ENCODE measurements around the gene CRYGN.

Gene CRYGN

DNA sequence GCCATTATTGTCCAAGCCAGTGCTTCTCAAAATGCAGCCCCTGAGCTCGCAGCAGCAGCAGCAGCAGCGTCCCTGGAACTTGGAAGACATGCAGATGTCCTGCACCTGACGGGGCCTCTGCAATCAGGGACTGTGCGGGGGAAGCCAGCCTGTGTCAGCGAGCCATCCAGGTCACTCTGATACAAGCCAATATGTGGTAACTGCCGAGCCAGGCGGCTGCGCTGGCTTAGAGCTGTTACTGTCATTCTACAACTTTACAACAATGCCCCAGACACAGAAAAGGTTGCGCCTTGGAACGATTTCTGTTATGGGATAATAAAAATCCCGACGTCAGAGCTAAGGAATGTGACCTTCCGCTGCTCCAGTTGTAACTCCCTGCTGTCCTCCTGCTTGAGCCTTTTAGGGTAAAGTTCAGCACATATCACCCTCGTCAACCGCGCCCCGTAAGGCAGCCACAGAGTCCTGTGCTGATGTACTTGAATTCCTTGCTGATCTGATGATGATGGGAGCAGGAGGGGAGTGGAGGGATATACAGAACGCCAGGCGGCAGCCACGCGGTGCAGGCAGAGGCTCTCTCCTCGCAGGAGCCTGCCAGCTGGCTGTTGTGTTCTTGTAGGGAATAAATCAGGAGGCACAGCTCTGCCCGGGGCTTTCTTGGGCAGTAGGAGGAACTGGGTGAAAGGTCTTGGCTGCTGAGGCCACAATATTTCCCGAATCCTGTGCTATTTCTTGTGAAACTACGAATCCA lies 20.0 kb upstream of the CRYGN start:
- no peak for DNase-seq (ENCODE audit: low read depth in 2 of 2)

DNA sequence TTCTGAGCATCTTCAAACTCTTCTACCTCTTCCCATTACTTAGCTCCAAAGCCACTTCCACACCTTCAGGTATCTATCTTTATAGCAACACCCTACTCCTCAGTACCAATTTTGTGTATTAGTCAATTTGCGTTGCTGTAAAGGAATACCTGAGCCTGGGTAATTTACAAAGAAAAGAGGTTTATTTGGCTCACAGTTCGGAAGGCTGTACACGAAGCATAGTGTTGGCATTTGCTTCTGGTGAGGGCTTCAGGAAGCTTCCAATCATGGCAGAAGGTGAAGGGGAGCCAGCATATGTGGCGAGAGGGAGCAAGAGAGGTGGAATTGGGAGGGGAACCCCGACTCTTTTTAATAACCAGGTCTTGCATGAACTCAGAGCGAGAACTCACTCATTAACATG lies 17.6 kb upstream of the CRYGN start:
- no peak for DNase-seq (ENCODE audit: low read depth in 2 of 2)

DNA sequence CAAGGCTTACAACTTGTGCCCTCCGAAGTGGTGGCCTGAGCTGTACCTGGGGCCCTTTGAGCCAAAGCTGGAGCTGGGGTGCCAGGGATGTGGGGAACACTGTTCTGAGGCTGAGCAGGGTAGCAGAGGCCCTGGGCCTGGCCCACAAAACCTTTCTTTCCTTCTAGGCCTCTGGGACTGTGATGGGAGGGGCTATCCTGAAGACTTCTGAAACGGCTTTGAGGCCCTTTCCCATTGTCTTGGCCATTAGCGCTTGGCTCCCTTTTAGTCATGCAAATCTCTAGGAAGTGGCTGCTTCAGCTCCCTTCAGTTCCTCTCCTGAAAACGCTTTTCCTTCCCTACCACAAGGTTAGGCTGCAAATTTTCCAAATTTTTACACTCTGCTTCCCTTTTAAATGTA lies 16.8 kb upstream of the CRYGN start:
- no peak for DNase-seq (ENCODE audit: low read depth in 2 of 2)

DNA sequence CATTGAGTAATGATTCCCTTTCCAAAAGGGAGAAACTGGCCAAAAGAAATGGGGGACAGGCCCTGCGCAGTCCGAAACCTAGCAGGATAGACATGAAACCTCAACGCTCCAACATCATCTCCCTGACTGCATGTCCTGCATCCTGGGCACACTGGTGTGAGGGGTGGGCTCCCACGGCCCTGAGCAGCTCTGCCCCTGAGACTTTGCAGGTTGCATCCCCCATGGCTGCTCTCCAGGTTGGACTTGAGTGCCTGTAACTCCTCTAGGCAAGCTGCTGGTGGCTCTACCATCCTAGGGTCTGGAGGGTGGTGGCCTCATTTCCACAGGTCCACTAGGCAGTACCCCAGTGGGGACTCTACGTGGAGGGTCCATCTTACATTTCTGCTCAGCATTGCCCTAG lies 16.3 kb upstream of the CRYGN start:
- DNase-seq (ENCODE audit: low read depth in 2 of 2): no peak

DNA sequence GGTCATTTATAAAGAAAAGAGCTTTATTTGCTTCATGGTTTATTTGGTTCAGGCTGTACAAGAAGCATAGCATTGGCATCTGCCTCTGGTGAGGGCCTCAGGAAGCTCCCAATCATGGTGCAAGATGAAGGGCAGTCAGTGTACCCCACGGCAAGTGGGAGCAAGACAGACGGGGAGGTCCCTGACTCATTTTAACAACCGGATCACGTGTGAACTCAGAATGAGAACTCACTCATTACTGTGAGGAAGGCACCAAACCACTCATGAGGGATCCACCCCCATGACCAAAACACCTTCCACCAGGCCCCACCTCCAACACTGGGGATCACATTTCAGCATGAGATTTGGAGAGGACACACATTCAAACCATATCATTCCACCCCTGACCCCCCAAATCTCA lies 15.7 kb upstream of the CRYGN start:
- no peak for DNase-seq (ENCODE audit: low read depth in 2 of 2)

DNA sequence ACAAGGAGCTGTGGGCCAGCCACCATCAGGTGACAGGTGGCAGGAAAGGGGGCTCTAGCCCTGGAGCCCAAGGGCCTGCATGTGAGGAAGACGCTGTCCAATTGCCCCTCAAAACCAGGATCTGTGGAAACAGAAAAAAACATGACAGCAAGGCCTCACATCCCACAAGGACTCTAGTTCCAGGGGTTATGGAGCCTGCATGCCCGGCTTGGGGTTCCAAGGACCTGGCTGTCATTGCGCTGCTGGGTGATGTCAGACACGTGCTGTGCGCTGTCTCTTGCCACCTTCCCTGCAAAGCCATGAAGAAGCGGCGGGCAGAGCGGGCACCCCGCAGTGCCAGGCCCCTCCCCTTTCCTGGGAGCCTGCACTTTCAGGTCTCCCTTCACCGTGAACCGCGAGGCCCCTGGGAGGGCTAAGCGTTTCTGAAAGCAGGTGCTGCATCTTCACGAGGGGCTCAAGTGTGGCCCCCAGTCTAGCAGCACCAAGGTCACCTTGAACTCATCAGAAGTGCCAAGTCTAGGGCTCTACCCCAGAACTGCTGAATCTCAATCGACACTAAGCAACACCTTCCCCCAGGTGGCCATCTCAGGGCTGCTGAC lies 15.1 kb upstream of the CRYGN start:
- no peak for DNase-seq (ENCODE audit: low read depth in 2 of 2)

DNA sequence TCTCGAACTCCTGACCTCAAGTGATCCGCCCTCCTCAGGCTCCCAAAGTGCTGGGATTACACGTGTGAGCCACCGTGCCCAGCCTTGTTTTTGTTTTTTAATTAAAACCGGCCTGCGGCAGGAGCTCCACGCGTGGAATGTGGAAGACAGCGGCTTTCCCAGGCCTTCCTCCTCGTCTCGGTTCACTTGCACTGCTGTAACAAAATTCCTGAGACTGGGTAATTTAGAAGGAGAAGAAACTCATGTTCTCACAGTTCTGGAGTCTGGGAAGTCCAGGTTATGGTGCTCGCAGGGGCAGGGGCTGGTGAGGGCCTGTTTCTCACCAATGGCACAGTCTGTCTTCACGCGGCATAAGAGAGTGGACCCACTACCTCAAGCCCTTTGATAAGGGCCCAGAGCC lies 14.4 kb upstream of the CRYGN start:
- no peak for DNase-seq (ENCODE audit: low read depth in 2 of 2)

DNA sequence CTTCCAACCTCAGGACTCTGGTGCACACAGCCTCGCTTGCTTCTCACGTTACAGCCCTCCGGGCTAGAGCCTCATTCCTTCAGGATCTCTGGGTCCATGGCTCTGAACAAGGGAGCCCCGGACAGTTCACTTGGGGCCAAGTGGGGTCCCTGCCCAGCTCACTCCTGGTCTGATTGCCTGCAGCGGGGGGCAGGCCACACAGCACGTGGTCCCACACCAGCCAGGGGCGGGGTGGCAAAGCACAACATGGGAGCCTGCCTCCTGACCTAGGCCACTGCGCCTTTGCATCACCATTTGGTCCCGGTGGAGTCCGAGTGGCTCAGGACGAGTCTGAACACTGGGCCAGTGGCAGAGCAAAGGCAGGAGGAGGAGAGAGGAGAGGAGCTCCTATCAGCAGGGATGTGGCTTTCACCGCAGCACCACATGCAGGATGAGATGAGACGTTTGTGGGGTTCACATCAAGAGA lies 13.4 kb upstream of the CRYGN start:
- DNase-seq (ENCODE audit: low read depth in 2 of 2): no peak

DNA sequence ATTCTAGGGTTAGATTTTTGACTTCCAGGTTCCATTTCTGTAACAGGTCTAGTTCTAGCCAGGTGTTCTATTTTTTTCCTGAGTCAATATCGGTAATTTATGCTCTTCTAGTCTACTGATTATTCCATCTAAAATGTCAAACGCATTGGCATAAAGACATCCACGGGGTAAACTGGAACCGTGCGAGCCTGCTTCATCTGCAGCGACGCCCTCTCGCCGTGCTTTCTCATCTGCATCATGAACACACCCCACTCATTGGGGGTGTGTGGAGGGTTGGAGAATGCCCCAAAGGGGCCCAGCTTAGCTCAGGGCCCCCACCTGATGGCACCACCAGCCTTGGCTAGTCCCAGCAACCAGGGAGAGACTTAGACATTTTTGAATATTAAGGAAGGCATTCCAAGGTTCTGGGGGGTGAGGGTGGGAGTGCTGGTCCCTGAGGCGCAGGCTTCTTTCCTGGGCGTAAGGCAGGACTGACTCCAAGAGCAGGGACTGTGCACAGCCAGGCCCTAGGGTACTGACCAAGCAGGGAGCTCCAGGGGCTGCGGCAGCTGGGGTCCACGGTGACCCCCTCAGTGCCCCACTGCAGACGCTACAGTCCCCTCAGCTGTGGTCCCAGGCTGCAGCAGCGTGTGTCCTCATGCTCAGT lies 12.9 kb upstream of the CRYGN start:
- DNase-seq (ENCODE audit: low read depth in 2 of 2): no peak

DNA sequence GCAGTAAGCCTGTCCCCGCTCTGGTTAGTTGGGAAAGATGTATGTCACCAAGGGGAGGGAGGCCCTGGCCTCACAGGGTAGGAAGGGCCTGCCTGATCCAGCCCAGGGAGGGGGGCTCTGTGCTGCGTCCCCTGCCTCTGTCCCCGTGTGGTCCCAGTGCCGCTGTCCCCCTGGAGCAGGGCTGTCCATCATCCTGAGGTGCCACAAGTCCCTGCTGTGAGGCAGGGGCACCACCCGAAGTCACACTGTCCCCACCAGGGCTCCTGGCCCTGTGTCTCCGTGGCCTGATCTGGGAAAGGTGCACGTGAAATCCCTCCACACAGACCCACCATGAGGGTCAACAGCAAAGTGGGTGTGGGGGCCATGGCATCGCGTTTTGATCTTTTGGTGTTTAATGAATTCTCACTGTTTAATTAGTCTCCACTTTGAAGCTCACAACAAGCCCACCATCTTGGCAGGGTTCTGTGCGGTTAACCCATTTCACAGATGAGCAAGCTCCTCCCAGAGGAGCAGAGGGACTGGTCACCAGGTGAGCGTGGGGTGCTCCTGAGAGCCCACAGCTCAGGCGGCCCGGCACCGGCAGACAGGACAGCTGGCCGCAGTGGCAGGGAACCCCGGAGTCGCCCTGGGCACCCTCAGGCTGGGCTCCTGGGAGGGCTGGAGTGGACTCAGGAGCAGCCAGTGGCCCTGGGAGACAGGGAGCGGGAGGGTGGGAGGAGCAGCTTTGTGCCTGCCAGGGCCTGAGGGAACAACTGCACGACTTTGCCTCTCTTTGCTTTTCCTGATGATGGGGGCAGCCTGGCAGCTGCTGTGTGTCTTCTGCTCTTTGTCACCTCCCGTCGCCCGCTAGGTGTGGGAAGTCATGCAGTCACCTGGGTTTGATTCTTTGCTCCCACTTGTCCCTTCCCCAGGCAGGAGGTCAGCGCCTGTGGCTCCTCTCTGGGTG lies 12.0 kb upstream of the CRYGN start:
- DNase-seq (ENCODE audit: low read depth in 2 of 2): no peak

DNA sequence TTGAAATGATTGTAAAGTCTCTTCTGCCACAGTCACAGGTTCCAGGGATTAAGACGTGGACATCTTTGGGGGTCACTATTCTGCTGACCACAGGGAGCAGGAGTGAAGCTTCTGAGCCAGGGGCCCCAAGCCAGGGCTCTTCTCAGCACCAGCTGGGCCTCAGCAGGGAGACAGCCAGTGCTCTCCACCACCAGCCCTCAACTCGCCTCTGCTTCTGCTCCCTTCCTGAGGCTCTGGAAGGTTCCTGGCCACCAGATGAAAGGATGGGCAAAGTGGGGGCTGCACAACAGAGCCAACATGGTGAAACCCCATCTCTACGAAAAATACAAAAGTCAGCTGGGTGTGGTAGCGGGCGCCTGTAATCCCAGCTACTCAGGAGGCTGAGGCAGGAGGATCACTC lies 11.2 kb upstream of the CRYGN start:
- DNase-seq (ENCODE audit: low read depth in 2 of 2): no peak

DNA sequence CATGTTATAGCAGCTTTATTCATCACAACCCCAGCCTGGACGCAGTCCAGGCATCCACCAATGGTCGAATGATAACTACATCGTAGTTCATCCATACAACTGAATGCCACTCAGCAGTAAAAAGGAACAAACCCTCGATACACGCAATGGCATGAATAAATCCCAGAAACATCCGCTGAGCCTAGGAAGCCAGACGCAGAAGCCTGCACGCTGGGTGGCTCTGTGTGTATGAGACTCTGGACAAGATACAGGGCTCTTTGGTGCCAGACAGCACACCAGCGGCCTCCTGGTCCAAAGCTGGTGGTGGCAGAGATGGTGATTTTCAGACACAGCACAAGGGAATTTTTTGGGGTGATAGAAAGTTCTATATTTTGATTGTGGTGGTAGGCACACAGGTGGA lies 10.0 kb upstream of the CRYGN start:
- DNase-seq (ENCODE audit: low read depth in 2 of 2): no peak

DNA sequence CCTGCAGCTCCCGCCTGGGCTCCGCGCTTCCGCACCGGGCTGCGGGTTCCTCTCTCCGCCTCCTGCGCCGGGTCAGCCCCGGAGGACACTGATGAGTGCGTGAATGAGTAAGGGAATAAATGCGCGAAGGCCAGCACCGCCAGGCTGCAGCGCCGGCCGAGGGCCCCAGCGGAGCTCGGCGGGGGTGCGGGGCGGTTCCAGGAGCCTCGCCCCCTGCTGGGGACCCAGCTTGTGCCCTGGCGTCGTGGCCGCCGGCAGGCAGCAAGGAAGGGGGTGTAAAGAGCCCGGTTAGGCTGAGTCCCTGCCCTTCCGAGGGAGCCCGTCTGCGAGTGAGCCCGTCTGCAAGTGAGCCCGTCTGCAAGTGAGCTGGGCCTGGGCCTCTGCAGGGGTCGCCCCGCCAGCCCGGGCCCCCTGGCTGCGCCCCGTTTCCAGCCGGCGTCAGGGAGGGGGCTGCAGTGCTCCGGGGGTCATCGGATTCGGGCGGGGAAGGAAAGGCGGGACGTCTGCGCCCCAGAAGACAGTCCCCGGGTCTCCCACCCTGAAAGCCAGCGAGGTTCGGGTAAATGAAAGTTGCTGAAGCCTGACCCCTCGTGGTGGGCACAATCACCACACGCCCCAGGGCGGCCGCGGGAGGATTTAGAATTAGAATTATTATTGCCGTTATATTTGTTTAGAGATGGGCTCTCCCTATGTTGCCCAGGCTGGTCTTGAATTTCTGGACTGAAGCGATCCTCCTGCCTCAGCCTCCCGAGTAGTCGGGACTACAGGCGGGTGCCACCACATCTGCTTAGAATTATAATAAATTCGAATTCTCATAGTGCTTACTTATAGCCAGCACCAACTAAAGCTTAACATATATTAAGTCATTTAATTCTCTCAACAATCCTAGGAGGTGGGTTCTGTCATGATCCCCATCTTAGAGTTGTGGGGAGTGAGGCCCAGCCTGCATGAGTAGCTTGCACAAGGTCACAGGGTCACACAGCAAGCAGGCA lies 8.6 kb upstream of the CRYGN start:
- peak; percentile 60 to 66 for DNase-seq (ENCODE audit: low read depth in 2 of 2)

DNA sequence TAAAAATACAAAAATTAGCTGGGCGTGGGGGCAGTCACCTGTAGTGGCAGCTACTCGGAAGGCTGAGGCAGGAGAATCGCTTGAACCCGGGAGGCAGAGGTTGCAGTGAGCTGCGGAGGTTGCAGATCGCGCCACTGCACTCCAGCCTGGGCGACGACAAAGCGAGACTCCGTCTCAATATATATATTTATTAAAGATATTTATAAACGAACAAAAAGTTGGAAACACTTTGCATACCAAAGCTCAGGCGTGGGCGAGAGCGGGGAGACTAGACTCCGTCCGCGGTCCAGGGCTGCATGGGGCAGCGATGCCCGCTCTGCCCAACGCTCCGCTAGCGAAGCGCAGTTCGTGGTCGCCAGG lies 7.9 kb upstream of the CRYGN start:
- DNase-seq (ENCODE audit: low read depth in 2 of 2): no peak

DNA sequence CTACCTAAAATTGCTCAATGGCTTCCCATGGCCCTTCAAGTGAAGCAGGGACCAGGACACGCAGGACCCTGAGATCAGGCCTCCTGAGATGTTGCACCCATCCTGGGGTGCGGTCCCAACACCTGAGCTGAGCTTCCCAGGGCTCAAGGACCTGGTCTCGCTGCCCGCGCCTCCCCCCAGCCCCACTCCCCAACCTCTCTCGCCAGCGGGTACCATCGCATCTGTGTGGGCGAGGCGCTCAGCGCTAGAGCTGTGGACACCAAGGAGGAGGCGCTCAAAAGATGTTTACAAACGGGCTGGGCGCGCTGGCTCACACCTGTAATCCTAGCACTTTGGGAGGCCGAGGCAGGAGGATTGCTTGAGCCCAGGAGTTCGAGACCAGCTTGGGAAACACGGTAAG lies 7.4 kb upstream of the CRYGN start:
- DNase-seq (ENCODE audit: low read depth in 2 of 2): no peak

DNA sequence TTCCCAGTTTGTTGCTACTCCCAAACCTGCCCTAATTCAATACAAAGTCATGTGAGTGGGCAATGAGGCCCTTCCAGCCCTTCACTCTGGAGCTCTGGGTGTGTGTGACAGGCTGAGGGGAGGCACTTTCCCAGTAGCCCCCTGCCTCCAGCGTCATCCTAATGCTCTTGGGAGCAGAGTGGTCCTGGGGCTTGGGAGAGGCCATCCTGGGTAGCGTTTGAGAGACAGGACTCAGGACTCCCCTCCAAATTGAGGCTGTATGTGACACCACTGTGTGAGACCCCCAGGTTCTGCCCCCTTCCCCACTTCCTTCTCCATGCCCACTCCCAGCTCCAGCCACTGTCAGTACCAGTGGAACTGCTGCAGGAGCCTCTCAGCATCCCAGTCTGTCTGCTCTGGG lies 6.5 kb upstream of the CRYGN start:
- no peak for DNase-seq (ENCODE audit: low read depth in 2 of 2)

DNA sequence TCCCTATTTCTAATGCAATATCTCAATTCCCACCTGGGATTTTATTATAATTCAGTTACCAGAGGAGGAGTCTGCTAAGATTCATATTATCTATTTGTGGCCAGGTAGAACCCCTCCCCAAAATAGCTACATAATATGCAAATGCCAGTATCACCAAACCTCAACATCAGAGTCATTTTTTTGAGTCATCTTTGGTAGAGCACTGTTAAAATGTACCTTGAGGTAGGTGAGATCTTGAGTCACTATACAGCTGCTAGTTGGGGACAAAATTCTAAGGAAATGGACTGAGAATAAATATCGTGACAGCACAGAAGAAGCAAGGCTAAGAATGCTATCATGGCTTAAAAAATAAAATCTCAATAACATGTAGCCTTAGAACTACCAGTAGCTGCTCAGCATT lies 4.7 kb upstream of the CRYGN start:
- DNase-seq (ENCODE audit: low read depth in 2 of 2): no peak

DNA sequence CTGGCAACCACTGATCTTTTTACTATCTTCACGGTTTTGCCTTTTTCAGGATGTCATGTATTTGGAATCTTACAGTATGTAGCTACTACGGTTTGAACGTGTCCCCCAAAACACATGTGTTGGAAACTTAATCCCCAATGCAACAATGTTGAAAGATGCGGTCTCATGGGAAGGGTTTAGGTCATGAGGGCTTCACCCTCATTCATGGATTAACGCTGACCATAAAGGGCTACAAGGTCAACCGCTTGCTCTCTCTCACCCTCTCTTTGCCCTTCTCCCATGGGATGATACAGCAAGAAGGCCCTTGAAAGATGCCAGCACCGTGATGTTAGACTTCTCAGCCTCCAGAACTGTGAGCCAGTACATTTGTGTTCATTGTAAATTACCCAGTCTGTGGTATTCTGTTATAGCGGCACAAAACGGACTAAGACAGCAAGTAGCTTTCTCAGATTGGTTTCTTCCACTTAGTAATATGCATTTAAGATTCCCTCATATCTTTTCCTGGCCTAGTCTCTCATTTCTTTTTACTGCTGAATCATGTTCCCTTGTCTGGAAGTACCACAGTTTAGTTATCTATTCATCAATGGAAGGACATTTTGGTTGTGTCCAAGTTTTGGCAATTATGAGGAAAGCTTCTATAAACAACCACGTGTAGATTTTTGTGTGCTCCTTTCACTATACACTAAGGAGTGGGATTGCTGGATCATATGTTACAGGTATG lies 3.0 kb upstream of the CRYGN start:
- no peak for DNase-seq (ENCODE audit: low read depth in 2 of 2)

DNA sequence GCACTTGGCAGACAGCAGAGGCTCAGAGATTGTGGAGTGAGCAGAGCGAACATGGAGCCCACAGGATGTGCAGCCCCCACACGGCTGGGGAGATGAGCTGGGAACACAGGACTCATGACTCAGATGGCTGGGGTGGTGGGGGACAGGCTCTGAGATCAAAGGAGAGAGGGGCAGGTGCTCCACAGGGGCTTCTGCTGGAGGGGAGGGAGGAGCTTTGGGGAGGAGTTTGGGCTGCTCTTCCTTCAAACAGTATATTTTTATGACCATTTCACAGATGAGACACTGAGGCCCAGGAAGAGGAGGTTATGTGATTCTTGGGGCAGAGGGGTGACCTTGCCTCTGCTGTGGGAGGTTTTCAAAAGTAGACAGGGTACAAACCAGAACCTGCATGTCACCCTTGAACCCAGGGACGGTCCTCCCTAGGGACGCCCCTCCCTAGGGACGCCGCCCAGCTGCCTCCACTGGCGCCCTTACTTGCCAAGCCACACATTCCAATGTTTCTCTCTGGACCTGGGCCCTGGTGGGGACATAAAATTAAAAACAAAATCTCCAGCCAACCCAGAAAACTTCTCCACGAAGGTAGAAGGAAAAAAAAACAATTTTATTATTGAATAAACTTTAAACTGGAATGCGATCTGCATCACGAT lies 981 bp upstream of the CRYGN start:
- DNase-seq (ENCODE audit: low read depth in 2 of 2): no peak

Data from stimulated activated CD4-positive, alpha-beta T cell treated with anti-CD3 and anti-CD28 coated beads, Interleukin-12 subunit alpha, Interleukin-12 subunit beta, amount 100 ng/mL, for 24 hours (primary cell).